Peyer's patch (tissue), 4 donors: ENCODE results near the gene DSCAML1.

Source experiments
- CTCF ChIP-seq, 6 experiments: fragments of 450-650 bp in 4 of 6; fragments of 200-600 bp in 2 of 6; sonication (generic) in 1 of 6; IDR thresholded peaks; one replicate each; pipeline ENCODE4 v1.5.1; 2017 to 2019; ENCODE audit warnings: antibody characterized with exemption in 6 of 6, mild to moderate bottlenecking in 3 of 6, moderate library complexity in 1 of 6
- POLR2A ChIP-seq, 2 donors: fragments of 450-650 bp; IDR thresholded peaks; one replicate each; pipeline ENCODE4 v1.5.1; 2017; ENCODE audit warnings: antibody characterized with exemption in 2 of 2, mild to moderate bottlenecking in 2 of 2, moderate library complexity in 2 of 2

GRCh38 chr11:117786135-117786870, 10.7 kb downstream of the DSCAML1 start:
- TF ChIP-seq CTCF (IDR thresholded peaks at IDR 0.05) (no peak), POLR2A (IDR thresholded peaks at IDR 0.05) (no peak)
